GM23248 (cell line): ENCODE measurements around the gene GATAD2B. TPM values are rescaled to one million over a fixed set of nuclear protein-coding genes. Genes with fewer than 3 reads are reported as not detected.

Experiments used
- DNase-seq: peaks from one replicate; pipeline ENCODE4 v3.0.0-alpha.2; 2015
- H2AFZ ChIP-seq: fragments of 200-600 bp; sonication (generic); 2 replicates; pipeline ENCODE4 v1.6.1; 2016; ENCODE audit warnings: antibody characterized with exemption
- H3F3A ChIP-seq: fragments of 200-600 bp; sonication (generic); 2 replicates; pipeline ENCODE4 v1.6.1; 2016; ENCODE audit warnings: mild to moderate bottlenecking, antibody characterized with exemption, mixed run types; ENCODE audit not compliant: insufficient read depth
- H3K27ac ChIP-seq: fragments of 200-600 bp; sonication (generic); 2 replicates; pipeline ENCODE4 v1.5.1; 2016; ENCODE audit warnings: mild to moderate bottlenecking
- H3K27me3 ChIP-seq: fragments of 200-600 bp; sonication (generic); replicated peaks from 2 replicates; pipeline ENCODE4 v1.6.1; 2016; ENCODE audit warnings: mild to moderate bottlenecking; ENCODE audit not compliant: insufficient read depth
- H3K36me3 ChIP-seq: fragments of 200-600 bp; sonication (generic); 2 replicates; pipeline ENCODE4 v1.6.1; 2016; ENCODE audit warnings: low read depth, mild to moderate bottlenecking
- H3K4me1 ChIP-seq: fragments of 200-600 bp; sonication (generic); 2 replicates; pipeline ENCODE4 v1.6.1; 2016; ENCODE audit warnings: mild to moderate bottlenecking; ENCODE audit not compliant: insufficient read depth
- H3K4me2 ChIP-seq: fragments of 200-600 bp; sonication (generic); one replicate; pipeline ENCODE4 v1.6.1; 2016; ENCODE audit warnings: mild to moderate bottlenecking; ENCODE audit not compliant: unreplicated experiment
- H3K4me3 ChIP-seq: fragments of 200-600 bp; sonication (generic); 2 replicates; pipeline ENCODE4 v1.5.1; 2016; ENCODE audit warnings: mild to moderate bottlenecking
- H3K79me2 ChIP-seq: fragments of 200-600 bp; sonication (generic); 2 replicates; pipeline ENCODE4 v1.6.1; 2016; ENCODE audit warnings: mild to moderate bottlenecking; ENCODE audit not compliant: insufficient read depth
- H3K9ac ChIP-seq: fragments of 200-600 bp; sonication (generic); 2 replicates; pipeline ENCODE4 v1.6.1; 2016; ENCODE audit warnings: mild to moderate bottlenecking
- H3K9me2 ChIP-seq: fragments of 200-600 bp; sonication (generic); 2 replicates; pipeline ENCODE4 v1.6.1; 2016; ENCODE audit warnings: mixed run types, mild to moderate bottlenecking, moderate library complexity; ENCODE audit not compliant: insufficient read depth
- H3K9me3 ChIP-seq: fragments of 200-600 bp; sonication (generic); one replicate; pipeline ENCODE4 v1.6.1; 2017; ENCODE audit warnings: low read depth
- H4K20me1 ChIP-seq: fragments of 200-600 bp; sonication (generic); 2 replicates; pipeline ENCODE4 v1.6.0; 2016; ENCODE audit not compliant: insufficient read depth
- EZH2 ChIP-seq: fragments of 200-600 bp; sonication (generic); IDR thresholded peaks from 2 replicates; pipeline ENCODE4 v1.6.1; 2018; ENCODE audit warnings: antibody characterized with exemption, mild to moderate bottlenecking; ENCODE audit not compliant: insufficient read depth, poor library complexity, severe bottlenecking
- EZH2phosphoT487 ChIP-seq: fragments of 200-600 bp; sonication (generic); IDR thresholded peaks from 2 replicates; pipeline ENCODE4 v1.6.1; 2018; ENCODE audit warnings: antibody characterized with exemption, moderate library complexity, mild to moderate bottlenecking, low read depth; ENCODE audit not compliant: insufficient read depth
- whole genome bisulfite sequencing, 2 experiments: methylation state at CpG; one replicate each; pipeline ENCODE4 v1.1.6; 2015 to 2017; ENCODE audit warnings: low lambda C conversion rate in 2 of 2, low coverage in 1 of 2; ENCODE audit errors: missing lambda C conversion rate in 2 of 2; 5-methylcytosine and 5-hydroxymethylcytosine counted together
- in situ Hi-C: fragments of 300-500 bp; cut with MboI; formaldehyde crosslinking; loops from 2 replicates; pipeline ENCODE4 v1.15.0; 2020
- polyA plus RNA-seq: library from polyadenylated mRNA; unstranded; fragments of >200 nt; fragmentation: Nextera tagmentation; extraction: Ambion mirVana; gene quantifications from 2 replicates; pipeline ENCODE4 v1.2.1, GENCODE V29; 2016
- total RNA-seq: library from RNA; depleted of rRNA; stranded (reverse); fragments of >200 nt; shearing (Covaris generic); gene quantifications from 2 replicates; pipeline ENCODE4 v1.2.3, GENCODE V29; 2014

Gene GATAD2B
- total and polyA plus RNA-seq, 2 experiments from 2014 or later, result 3.3 to 3.9 TPM

GRCh38 chr1:153795934-153796785 is 126.6 kb downstream of the GATAD2B start:
- no peak for DNase-seq
- WGBS, 2 experiments, result 81 to 83% methylated on average over 9 of the region's 9 CpGs
- TF ChIP-seq EZH2phosphoT487 (no peak), EZH2 (no peak)
- H3F3A ChIP-seq, result peaks cover 6% of the 10 kb centered on the region
- H3K9me2 ChIP-seq, result no peaks in the 10 kb centered on the region
- no peaks in the 10 kb centered on the region for H3K9me3 ChIP-seq
- no peaks in the 10 kb centered on the region for H3K36me3 ChIP-seq
- H2AFZ ChIP-seq, result no peak overlapping the region
- H3K4me2 ChIP-seq, result no peak overlapping the region
- H4K20me1 ChIP-seq, result no peaks in the 10 kb centered on the region
- no peaks in the 10 kb centered on the region for H3K79me2 ChIP-seq
- no peak overlapping the region for H3K4me3 ChIP-seq
- no peak overlapping the region for H3K27ac ChIP-seq
- no peaks in the 10 kb centered on the region for H3K27me3 ChIP-seq
- peaks cover 6% of the 10 kb centered on the region; the same call in 1 of the 2 replicates for H3K4me1 ChIP-seq
- no peak overlapping the region for H3K9ac ChIP-seq
- in situ Hi-C loops, result no loop called here

- TF ChIP-seq EZH2 (no peak), EZH2phosphoT487 (no peak)
- H3K4me1 ChIP-seq, result peaks cover 11% of the 10 kb centered on the region
- peaks cover 12% of the 10 kb centered on the region for H3F3A ChIP-seq
- H3K9me2 ChIP-seq, result no peaks in the 10 kb centered on the region
- no peak for DNase-seq
- no peak overlapping the region for H3K4me3 ChIP-seq
- in situ Hi-C loops, result no loop called here
- H3K36me3 ChIP-seq, result no peaks in the 10 kb centered on the region
- whole genome bisulfite sequencing, 2 experiments, result 52 to 58% methylated on average over 9 to 18 of the region's 18 CpGs
- H3K27me3 ChIP-seq, result no peaks in the 10 kb centered on the region
- no peaks in the 10 kb centered on the region for H3K9me3 ChIP-seq
- no peak overlapping the region for H2AFZ ChIP-seq
- no peaks in the 10 kb centered on the region for H3K79me2 ChIP-seq
- H3K27ac ChIP-seq, result no peak overlapping the region
- H3K9ac ChIP-seq, result no peak overlapping the region
- no peaks in the 10 kb centered on the region for H4K20me1 ChIP-seq
- no peak overlapping the region for H3K4me2 ChIP-seq
Observed at GRCh38 chr1:153795330-153795837, 127.4 kb downstream of the GATAD2B start.

GRCh38 chr1:153794624-153795329 is 128.0 kb downstream of the GATAD2B start:
- in situ Hi-C loops, result no loop called here
- H2AFZ ChIP-seq, result no peak overlapping the region
- WGBS, 2 experiments, result 74 to 77% methylated on average over 6 to 7 of the region's 14 CpGs

GRCh38 chr1:153793973-153794615 is 128.7 kb downstream of the GATAD2B start:
- no peak overlapping the region for H2AFZ ChIP-seq
- peaks cover 21% of the 10 kb centered on the region for H3K4me1 ChIP-seq
- in situ Hi-C loops, result no loop called here
- no peaks in the 10 kb centered on the region for H4K20me1 ChIP-seq
- no peak for DNase-seq
- H3K36me3 ChIP-seq, result no peaks in the 10 kb centered on the region
- no peak for TF ChIP-seq EZH2phosphoT487
- TF ChIP-seq EZH2, result no peak
- H3K9me2 ChIP-seq, result no peaks in the 10 kb centered on the region
- WGBS, 2 experiments, result 83 to 85% methylated on average over 11 to 12 of the region's 12 CpGs
- H3K79me2 ChIP-seq, result no peaks in the 10 kb centered on the region
- no peak overlapping the region for H3K27ac ChIP-seq
- H3K4me3 ChIP-seq, result no peak overlapping the region
- H3K4me2 ChIP-seq, result no peak overlapping the region
- no peak overlapping the region for H3K9ac ChIP-seq
- H3F3A ChIP-seq, result peaks cover 22% of the 10 kb centered on the region
- no peaks in the 10 kb centered on the region for H3K9me3 ChIP-seq
- H3K27me3 ChIP-seq, result no peaks in the 10 kb centered on the region

More at GRCh38 chr1:153794624-153795329, 128.0 kb downstream of the GATAD2B start:
- Histone ChIP-seq H3K9me3 (no peaks in the 10 kb centered on the region), H4K20me1 (no peaks in the 10 kb centered on the region), H3K9ac (no peak overlapping the region), H3K9me2 (no peaks in the 10 kb centered on the region), H3K27me3 (no peaks in the 10 kb centered on the region), H3K4me2 (no peak overlapping the region), H3K36me3 (no peaks in the 10 kb centered on the region), H3K79me2 (no peaks in the 10 kb centered on the region), H3K4me1 (peaks cover 15% of the 10 kb centered on the region), H3K4me3 (no peak overlapping the region), H3F3A (peaks cover 17% of the 10 kb centered on the region), H3K27ac (no peak overlapping the region)
- TF ChIP-seq EZH2 (no peak), EZH2phosphoT487 (no peak)
- no peak for DNase-seq
